Measurements from ENCODE around the gene CDH12. TPM values are rescaled to one million over a fixed set of nuclear protein-coding genes. Genes with fewer than 3 reads are reported as not detected.

CDH12 gene
- polyA plus RNA-seq, 2 of the 4 experiments (the other 2 are of a cell fraction) = 0.04 TPM; not detected in 1

DNA sequence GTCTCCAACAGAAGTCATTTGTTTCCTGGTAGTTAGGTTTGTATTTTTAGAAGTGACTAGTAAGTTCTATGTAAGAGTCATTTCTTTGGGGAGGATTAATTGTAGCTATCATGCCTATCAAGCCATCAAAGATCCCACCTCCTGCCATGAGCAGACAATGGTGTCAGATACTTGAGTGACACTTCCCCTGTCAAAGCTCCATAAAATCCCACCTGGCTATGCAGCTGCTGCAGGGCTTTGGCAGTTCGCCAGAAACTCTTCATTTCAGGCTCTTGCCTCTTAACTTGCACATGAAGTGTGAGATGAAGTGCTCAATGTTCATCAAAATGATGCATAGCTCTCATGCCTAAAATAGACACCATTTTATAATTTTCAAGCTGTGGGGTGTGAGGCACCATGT, 312.1 kb downstream of the CDH12 start (continued):
- TF ChIP-seq HOXB13 (CRISPR knock-in tag; IDR thresholded peaks at IDR 0.05; ENCODE audit: low read depth) = no peak
- no peak for TF ChIP-seq MAFK (IDR thresholded peaks at IDR 0.05; ENCODE audit: partially characterized antibody)
- TF ChIP-seq HOXA7 (CRISPR knock-in tag; IDR thresholded peaks at IDR 0.05) = no peak
- no peak for TF ChIP-seq CBX2 (IDR thresholded peaks at IDR 0.05; ENCODE audit: borderline replicate concordance, low read depth)
- no peak for TF ChIP-seq HOXB5 (CRISPR knock-in tag; IDR thresholded peaks at IDR 0.05)
- TF ChIP-seq NPAS2 (CRISPR knock-in tag; IDR thresholded peaks at IDR 0.05; ENCODE audit: borderline replicate concordance) = no peak
- no peak for TF ChIP-seq POLR2A (IDR thresholded peaks at IDR 0.05; ENCODE audit: low read length)

- no peaks in the 10 kb centered on the region for H3K4me1 ChIP-seq
- ChIA-PET CTCF (no interaction called here), POLR2A (no interaction called here)
- no peak overlapping the region for H3K4me2 ChIP-seq
- no peak overlapping the region for H3K4me3 ChIP-seq
- no peak for TF ChIP-seq HDAC2 (IDR thresholded peaks at IDR 0.05)
- no peak for TF ChIP-seq POLR2A (IDR thresholded peaks at IDR 0.05; ENCODE audit: low read length)
- no peak for TF ChIP-seq SMC3 (IDR thresholded peaks at IDR 0.05)
- TF ChIP-seq HOXB5 (CRISPR knock-in tag; IDR thresholded peaks at IDR 0.05) = no peak
- no peak for TF ChIP-seq HES2 (IDR thresholded peaks at IDR 0.05)
- TF ChIP-seq GATA3 (IDR thresholded peaks at IDR 0.05; ENCODE audit: borderline replicate concordance) = no peak
- TF ChIP-seq, protein P1, sequence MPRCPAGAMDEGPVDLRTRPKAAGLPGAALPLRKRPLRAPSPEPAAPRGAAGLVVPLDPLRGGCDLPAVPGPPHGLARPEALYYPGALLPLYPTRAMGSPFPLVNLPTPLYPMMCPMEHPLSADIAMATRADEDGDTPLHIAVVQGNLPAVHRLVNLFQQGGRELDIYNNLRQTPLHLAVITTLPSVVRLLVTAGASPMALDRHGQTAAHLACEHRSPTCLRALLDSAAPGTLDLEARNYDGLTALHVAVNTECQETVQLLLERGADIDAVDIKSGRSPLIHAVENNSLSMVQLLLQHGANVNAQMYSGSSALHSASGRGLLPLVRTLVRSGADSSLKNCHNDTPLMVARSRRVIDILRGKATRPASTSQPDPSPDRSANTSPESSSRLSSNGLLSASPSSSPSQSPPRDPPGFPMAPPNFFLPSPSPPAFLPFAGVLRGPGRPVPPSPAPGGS (IDR thresholded peaks at IDR 0.05) = no peak
- TF ChIP-seq ZNF302 (CRISPR knock-in tag; IDR thresholded peaks at IDR 0.05) = no peak
- TF ChIP-seq ZC3H11A (IDR thresholded peaks at IDR 0.05) = no peak
- no peak for TF ChIP-seq NFE2L2 (conservative IDR thresholded peaks at IDR 0.05; ENCODE audit: low read length)
- no peak for TF ChIP-seq ESRRA (IDR thresholded peaks at IDR 0.05; ENCODE audit: borderline replicate concordance, low read length)
- TF ChIP-seq HEYL (CRISPR knock-in tag; IDR thresholded peaks at IDR 0.05) = no peak
- no peak for TF ChIP-seq HOXA7 (CRISPR knock-in tag; IDR thresholded peaks at IDR 0.05)
- no peak for TF ChIP-seq EP300 (IDR thresholded peaks at IDR 0.05)
- no peak for TF ChIP-seq MAFK (IDR thresholded peaks at IDR 0.05; ENCODE audit: partially characterized antibody)
- no peak for TF ChIP-seq FOSL2 (IDR thresholded peaks at IDR 0.05)
- TF ChIP-seq FOSL2 (CRISPR knock-in tag; IDR thresholded peaks at IDR 0.05) = no peak
- TF ChIP-seq KDM1A (IDR thresholded peaks at IDR 0.05; ENCODE audit: low read depth) = no peak
- ATAC-seq (no peak), DNase-seq (ENCODE audit: low read depth in 1 of 2, low spot score in 1 of 2) (no peak), FAIRE-seq (no peak)
- 7% methylated on average over 1 of the region's 1 CpG for WGBS (ENCODE audit: missing lambda C conversion rate)
- H3K27ac ChIP-seq = no peak overlapping the region
- H3K9me3 ChIP-seq = no peaks in the 10 kb centered on the region
Measured at GRCh38 chr5:22539762-22540161, 313.4 kb downstream of the CDH12 start.

DNA sequence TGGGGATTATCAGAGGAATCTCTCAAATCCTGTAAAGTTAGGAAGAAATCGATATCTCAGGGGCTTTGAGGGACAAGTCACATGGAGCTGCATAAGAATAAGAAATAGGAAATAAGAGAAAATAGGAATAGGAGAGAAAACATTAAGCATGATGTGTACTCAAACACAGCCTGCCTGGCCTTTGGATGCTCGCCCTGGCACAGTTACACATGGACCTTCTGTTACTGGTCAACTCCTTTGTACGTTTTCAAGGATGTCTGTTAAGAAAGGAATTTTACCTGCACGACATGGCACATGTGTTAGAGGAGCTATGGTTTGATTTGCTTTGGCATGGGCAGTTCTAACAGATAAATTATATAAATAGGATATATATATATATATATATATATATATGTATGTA, 321.2 kb downstream of the CDH12 start:
- ChIA-PET CTCF (no interaction called here), POLR2A (no interaction called here)
- Histone ChIP-seq H3K4me2 (no peak overlapping the region), H3K9me3 (no peaks in the 10 kb centered on the region; the same call in 2 of the 3 replicates), H3K27ac (no peak overlapping the region), H3K4me1 (no peaks in the 10 kb centered on the region), H3K4me3 (no peak overlapping the region)
- no peak for ATAC-seq
- no peak for DNase-seq (ENCODE audit: low read depth in 1 of 2, low spot score in 1 of 2)
- WGBS (ENCODE audit: missing lambda C conversion rate) = 1% methylated on average over 4 of the region's 4 CpGs
- TF ChIP-seq, protein P2, sequence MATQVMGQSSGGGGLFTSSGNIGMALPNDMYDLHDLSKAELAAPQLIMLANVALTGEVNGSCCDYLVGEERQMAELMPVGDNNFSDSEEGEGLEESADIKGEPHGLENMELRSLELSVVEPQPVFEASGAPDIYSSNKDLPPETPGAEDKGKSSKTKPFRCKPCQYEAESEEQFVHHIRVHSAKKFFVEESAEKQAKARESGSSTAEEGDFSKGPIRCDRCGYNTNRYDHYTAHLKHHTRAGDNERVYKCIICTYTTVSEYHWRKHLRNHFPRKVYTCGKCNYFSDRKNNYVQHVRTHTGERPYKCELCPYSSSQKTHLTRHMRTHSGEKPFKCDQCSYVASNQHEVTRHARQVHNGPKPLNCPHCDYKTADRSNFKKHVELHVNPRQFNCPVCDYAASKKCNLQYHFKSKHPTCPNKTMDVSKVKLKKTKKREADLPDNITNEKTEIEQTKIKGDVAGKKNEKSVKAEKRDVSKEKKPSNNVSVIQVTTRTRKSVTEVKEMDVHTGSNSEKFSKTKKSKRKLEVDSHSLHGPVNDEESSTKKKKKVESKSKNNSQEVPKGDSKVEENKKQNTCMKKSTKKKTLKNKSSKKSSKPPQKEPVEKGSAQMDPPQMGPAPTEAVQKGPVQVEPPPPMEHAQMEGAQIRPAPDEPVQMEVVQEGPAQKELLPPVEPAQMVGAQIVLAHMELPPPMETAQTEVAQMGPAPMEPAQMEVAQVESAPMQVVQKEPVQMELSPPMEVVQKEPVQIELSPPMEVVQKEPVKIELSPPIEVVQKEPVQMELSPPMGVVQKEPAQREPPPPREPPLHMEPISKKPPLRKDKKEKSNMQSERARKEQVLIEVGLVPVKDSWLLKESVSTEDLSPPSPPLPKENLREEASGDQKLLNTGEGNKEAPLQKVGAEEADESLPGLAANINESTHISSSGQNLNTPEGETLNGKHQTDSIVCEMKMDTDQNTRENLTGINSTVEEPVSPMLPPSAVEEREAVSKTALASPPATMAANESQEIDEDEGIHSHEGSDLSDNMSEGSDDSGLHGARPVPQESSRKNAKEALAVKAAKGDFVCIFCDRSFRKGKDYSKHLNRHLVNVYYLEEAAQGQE (IDR thresholded peaks at IDR 0.05) = no peak
- TF ChIP-seq, protein P3, sequence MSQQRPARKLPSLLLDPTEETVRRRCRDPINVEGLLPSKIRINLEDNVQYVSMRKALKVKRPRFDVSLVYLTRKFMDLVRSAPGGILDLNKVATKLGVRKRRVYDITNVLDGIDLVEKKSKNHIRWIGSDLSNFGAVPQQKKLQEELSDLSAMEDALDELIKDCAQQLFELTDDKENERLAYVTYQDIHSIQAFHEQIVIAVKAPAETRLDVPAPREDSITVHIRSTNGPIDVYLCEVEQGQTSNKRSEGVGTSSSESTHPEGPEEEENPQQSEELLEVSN (IDR thresholded peaks at IDR 0.05; ENCODE audit: borderline replicate concordance, low read depth) = no peak
- no peak for TF ChIP-seq EHMT2 (IDR thresholded peaks at IDR 0.05; ENCODE audit: low read depth)
- TF ChIP-seq FOSL2 (IDR thresholded peaks at IDR 0.05) = no peak
- no peak for TF ChIP-seq FOSL2 (CRISPR knock-in tag; IDR thresholded peaks at IDR 0.05)
- FAIRE-seq = no peak
